SU-DHL-6 (cell line): ENCODE measurements around the gene NSMCE1.
"Not testable (repeated sequence)": the region's sequence is repeated elsewhere in the genome, so short reads cannot be mapped to it uniquely, and the experiment has no call there.

Source experiments
- H2AFZ ChIP-seq: fragments of 200-600 bp; sonication (generic); 2 replicates; pipeline ENCODE4 v1.6.1; 2014; ENCODE audit warnings: low read depth, mild to moderate bottlenecking, moderate library complexity, mixed read lengths, antibody characterized with exemption, low read length; ENCODE audit not compliant: severe bottlenecking
- H3F3A ChIP-seq: fragments of 200-600 bp; shearing (Covaris generic); 2 replicates; pipeline ENCODE4 v1.6.0; 2016; ENCODE audit warnings: antibody characterized with exemption, mild to moderate bottlenecking; ENCODE audit not compliant: insufficient read depth
- H3K27ac ChIP-seq: fragments of 200-600 bp; sonication (generic); 2 replicates; pipeline ENCODE4 v1.5.1; 2016; ENCODE audit warnings: low read depth, mild to moderate bottlenecking, low read length, moderate library complexity, mixed read lengths
- H3K27me3 ChIP-seq: fragments of 200-600 bp; sonication (generic), shearing (Covaris generic); 2 replicates; pipeline ENCODE4 v1.6.0; 2014; ENCODE audit warnings: mild to moderate bottlenecking, low read length
- H3K36me3 ChIP-seq: fragments of 200-600 bp; sonication (generic); 2 replicates; pipeline ENCODE4 v1.6.1; 2014; ENCODE audit warnings: mild to moderate bottlenecking, low read length, mixed read lengths
- H3K4me2 ChIP-seq: fragments of 300-600, 200-600 bp; shearing (Covaris generic), sonication (generic); 2 replicates; pipeline ENCODE4 v1.6.0; 2014; ENCODE audit warnings: low read length, low read depth, mild to moderate bottlenecking; ENCODE audit not compliant: poor library complexity, severe bottlenecking
- H3K4me3 ChIP-seq: fragments of 200-600 bp; sonication (generic); 2 replicates; pipeline ENCODE4 v1.5.1; 2014; ENCODE audit warnings: antibody characterized with exemption, low read length, mild to moderate bottlenecking, mixed read lengths; ENCODE audit not compliant: insufficient read depth, poor library complexity, severe bottlenecking
- H3K79me2 ChIP-seq: fragments of 200-600 bp; sonication (generic); 2 replicates; pipeline ENCODE4 v1.6.1; 2014; ENCODE audit warnings: mild to moderate bottlenecking, low read length, moderate library complexity; ENCODE audit not compliant: insufficient read depth
- H3K9ac ChIP-seq: fragments of 200-600 bp; sonication (generic); 2 replicates; pipeline ENCODE4 v1.7.0; 2014; ENCODE audit warnings: mild to moderate bottlenecking, low read length
- H3K9me2 ChIP-seq: fragments of 200-600 bp; sonication (generic); replicated peaks from 2 replicates; pipeline ENCODE4 v1.6.1; 2014; ENCODE audit warnings: low read length; ENCODE audit not compliant: insufficient read depth
- H3K9me3 ChIP-seq: fragments of 200-600 bp; sonication (generic); 2 replicates; pipeline ENCODE4 v1.6.1; 2014; ENCODE audit warnings: low read length, mixed read lengths; ENCODE audit not compliant: insufficient read depth
- H4K20me1 ChIP-seq: fragments of 200-600 bp; sonication (generic); 2 replicates; pipeline ENCODE4 v1.6.1; 2014; ENCODE audit warnings: low read depth, mild to moderate bottlenecking, antibody characterized with exemption, low read length, moderate library complexity, mixed read lengths
- CTCF ChIP-seq: fragments of 200-600 bp; sonication (generic); IDR thresholded peaks from one replicate; pipeline ENCODE4 v1.5.1; 2017; ENCODE audit warnings: antibody characterized with exemption, mild to moderate bottlenecking, low read length, moderate library complexity; ENCODE audit not compliant: insufficient read depth, poor library complexity, severe bottlenecking
- EZH2phosphoT487 ChIP-seq: fragments of 200-600 bp; sonication (generic), shearing (Covaris generic); conservative IDR thresholded peaks from 2 replicates; pipeline ENCODE4 v1.6.1; 2018; ENCODE audit warnings: mild to moderate bottlenecking, antibody characterized with exemption, low read length, moderate library complexity, mixed read lengths

The NSMCE1 gene

GRCh38 chr16:27289669-27290068 lies 21.1 kb upstream of the NSMCE1 start:
- no peak for TF ChIP-seq EZH2phosphoT487
- no peak for TF ChIP-seq CTCF
- H3K9me2 ChIP-seq = no peaks in the 10 kb centered on the region
- H3K79me2 ChIP-seq = no peaks in the 10 kb centered on the region
- H3K27me3 ChIP-seq = no peaks in the 10 kb centered on the region
- H3K27ac ChIP-seq = no peak overlapping the region
- peaks cover 4% of the 10 kb centered on the region for H3F3A ChIP-seq
- H3K4me3 ChIP-seq = no peak overlapping the region
- H3K9ac ChIP-seq = no peak overlapping the region
- no peaks in the 10 kb centered on the region for H3K36me3 ChIP-seq
- no peaks in the 10 kb centered on the region for H4K20me1 ChIP-seq
- no peak overlapping the region for H2AFZ ChIP-seq
- H3K9me3 ChIP-seq = no peaks in the 10 kb centered on the region
- no peak overlapping the region for H3K4me2 ChIP-seq

- H3K4me3 ChIP-seq, H3K36me3 ChIP-seq, H3K9ac ChIP-seq, H3K27me3 ChIP-seq, H3K27ac ChIP-seq, H2AFZ ChIP-seq, H3K9me2 ChIP-seq, H3K4me2 ChIP-seq, H4K20me1 ChIP-seq, H3K9me3 ChIP-seq, H3F3A ChIP-seq, H3K79me2 ChIP-seq: not testable (repeated sequence)
Observed at GRCh38 chr16:27288313-27288712, 19.7 kb upstream of the NSMCE1 start.

GRCh38 chr16:27287887-27288286 lies 19.3 kb upstream of the NSMCE1 start:
- no peaks in the 10 kb centered on the region for H3K79me2 ChIP-seq
- H3K36me3 ChIP-seq = no peaks in the 10 kb centered on the region
- no peak overlapping the region for H3K9ac ChIP-seq
- H3K9me2 ChIP-seq = no peaks in the 10 kb centered on the region
- H3K27ac ChIP-seq = no peak overlapping the region
- H2AFZ ChIP-seq = no peak overlapping the region
- H3K27me3 ChIP-seq = no peaks in the 10 kb centered on the region
- H3F3A ChIP-seq = no peaks in the 10 kb centered on the region
- H3K9me3 ChIP-seq = no peaks in the 10 kb centered on the region
- no peak overlapping the region for H3K4me3 ChIP-seq
- H3K4me2 ChIP-seq = no peak overlapping the region
- H4K20me1 ChIP-seq = no peaks in the 10 kb centered on the region
- TF ChIP-seq EZH2phosphoT487 (no peak), CTCF (no peak)

GRCh38 chr16:27287051-27287811 lies 18.7 kb upstream of the NSMCE1 start:
- no peak overlapping the region for H3K9ac ChIP-seq
- no peaks in the 10 kb centered on the region for H3K36me3 ChIP-seq
- H3K9me3 ChIP-seq = no peaks in the 10 kb centered on the region
- H3K4me2 ChIP-seq = no peak overlapping the region
- no peaks in the 10 kb centered on the region for H3F3A ChIP-seq
- no peaks in the 10 kb centered on the region for H3K79me2 ChIP-seq
- no peak overlapping the region for H3K4me3 ChIP-seq
- H3K9me2 ChIP-seq = no peaks in the 10 kb centered on the region
- H3K27me3 ChIP-seq = no peaks in the 10 kb centered on the region
- no peaks in the 10 kb centered on the region for H4K20me1 ChIP-seq
- TF ChIP-seq EZH2phosphoT487 (no peak), CTCF (no peak)
- H2AFZ ChIP-seq = no peak overlapping the region
- no peak overlapping the region for H3K27ac ChIP-seq
